NCI-H345 (cell line): ENCODE data around the gene ITPRIP.

Source experiments
- DNase-seq: peaks from one replicate; lab custom pipeline; 2025; lab: John Stamatoyannopoulos, UW

The ITPRIP gene

GRCh38 chr10:104307576-104308438 lies 30.5 kb downstream of the ITPRIP start:
- DNase-seq = no peak

- no peak for DNase-seq
Observed at GRCh38 chr10:104306897-104307296, 31.4 kb downstream of the ITPRIP start.

GRCh38 chr10:104304927-104305326 lies 33.3 kb downstream of the ITPRIP start:
- DNase-seq = no peak

DNA sequence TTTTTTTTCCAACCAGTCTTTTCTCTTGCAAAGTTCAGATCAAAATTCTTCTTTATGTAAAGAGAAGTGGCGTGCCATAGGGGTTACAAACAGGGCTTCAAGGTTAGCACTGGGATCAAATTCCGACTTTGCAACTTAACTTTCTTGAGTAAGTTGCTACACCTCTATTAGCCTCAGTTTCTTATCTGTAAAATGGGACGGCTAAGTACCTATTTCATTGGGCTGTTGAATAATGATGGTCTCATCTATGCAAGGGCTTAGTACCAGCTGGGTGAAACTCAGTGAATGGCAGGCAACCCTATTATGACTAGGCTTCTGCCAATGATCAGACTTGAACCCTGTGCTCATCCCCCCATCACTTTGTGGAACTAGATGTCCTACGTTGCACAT lies 33.9 kb downstream of the ITPRIP start:
- no peak for DNase-seq

- no peak for DNase-seq
Observed at GRCh38 chr10:104303594-104304355, 34.5 kb downstream of the ITPRIP start.

DNA sequence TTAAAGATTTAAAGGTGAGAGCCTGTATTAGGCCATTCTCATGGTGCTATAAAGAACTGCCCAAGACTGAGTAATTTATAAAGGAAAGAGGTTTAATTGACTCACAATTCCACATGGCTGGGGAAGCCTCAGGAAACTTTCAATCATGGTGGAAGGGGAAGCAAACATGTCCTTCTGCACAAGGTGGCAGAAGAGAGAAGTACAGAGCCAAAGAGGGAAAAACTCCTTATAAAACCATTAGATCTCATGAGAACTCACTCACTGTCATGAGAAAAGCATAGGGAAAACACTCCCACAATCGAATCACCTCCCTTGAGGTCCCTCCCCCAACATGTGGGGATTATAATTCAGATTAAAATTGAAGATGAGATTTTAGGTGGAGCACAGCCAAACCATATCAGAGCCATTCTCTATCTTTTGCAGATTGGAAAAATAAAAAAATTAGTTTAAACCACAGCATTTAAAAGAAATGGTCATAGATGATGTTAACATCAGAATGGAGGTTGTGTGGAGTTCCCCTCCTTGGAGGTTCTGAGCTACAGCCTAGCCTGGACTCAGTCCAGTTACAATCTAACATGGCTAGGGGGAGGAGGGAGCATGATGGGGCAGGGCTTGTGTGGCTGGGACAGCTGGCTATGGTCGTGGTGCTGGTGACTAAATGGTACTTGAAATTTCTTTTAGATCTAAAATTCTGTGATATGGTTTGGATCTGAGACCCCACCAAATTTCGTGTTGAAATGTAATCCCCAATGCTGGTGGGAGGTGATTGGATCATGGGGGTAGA lies 36.2 kb downstream of the ITPRIP start:
- no peak for DNase-seq

DNA sequence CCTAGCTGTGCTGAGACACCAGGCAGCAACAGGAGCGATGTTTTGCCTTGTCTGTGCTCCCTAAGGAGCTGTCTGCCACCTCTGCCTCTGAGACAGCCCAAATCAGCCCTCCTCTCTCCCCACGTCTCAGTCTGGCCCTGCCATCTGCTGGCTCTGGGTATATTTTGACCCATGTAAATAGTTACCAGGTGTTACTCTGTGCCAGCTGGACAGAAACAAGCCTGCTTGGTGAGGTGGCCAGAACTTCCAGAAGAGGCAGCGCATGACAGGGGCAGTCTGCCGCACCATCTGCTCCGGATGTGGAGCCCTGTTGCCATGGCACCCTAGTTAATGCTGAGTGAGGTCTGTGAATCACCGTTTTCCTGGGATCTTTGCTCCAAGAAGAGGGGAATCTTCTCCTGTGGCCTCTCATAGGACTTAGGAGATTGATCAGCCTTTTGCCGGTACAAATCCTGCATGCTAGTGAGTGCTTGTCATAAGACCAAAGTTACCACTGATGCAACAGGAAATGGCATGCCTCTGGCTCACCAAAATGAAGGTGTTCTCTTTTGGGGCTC lies 37.5 kb downstream of the ITPRIP start:
- peak; percentile 56 for DNase-seq

DNA sequence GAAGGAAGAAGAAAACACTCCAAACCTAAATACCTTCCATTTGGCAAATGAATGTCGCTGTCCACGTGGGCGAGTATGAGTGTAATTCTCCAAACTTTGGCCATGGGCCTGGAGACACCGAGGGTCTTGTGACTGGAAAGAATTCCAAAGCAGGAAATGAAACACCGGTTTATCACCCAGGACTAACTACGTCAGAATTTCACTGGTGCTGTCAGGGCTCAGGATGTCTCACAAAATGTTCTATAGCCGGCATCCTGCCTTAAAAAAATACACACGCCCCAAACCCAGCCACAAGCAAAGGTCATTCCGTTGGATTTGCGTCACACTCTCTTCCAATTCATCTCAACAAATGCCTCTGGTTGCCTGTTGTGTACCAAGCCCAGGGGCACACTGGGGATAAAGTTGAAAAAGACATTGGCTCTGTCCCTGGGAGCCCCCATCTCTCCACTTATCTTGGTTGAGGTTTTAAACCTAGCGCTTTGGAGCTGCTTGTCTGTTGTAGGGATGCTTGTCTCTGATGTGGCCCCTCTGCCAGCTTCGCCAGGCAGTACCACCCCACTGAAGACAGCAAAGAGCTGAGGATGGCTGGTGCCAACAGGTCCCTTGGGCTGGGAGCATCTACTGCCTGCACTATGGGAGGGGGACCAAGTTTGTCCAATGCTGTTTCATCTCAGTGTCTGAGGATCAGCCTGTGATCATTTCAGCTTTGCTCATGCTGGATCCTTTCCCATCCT lies 38.1 kb downstream of the ITPRIP start:
- no peak for DNase-seq

DNA sequence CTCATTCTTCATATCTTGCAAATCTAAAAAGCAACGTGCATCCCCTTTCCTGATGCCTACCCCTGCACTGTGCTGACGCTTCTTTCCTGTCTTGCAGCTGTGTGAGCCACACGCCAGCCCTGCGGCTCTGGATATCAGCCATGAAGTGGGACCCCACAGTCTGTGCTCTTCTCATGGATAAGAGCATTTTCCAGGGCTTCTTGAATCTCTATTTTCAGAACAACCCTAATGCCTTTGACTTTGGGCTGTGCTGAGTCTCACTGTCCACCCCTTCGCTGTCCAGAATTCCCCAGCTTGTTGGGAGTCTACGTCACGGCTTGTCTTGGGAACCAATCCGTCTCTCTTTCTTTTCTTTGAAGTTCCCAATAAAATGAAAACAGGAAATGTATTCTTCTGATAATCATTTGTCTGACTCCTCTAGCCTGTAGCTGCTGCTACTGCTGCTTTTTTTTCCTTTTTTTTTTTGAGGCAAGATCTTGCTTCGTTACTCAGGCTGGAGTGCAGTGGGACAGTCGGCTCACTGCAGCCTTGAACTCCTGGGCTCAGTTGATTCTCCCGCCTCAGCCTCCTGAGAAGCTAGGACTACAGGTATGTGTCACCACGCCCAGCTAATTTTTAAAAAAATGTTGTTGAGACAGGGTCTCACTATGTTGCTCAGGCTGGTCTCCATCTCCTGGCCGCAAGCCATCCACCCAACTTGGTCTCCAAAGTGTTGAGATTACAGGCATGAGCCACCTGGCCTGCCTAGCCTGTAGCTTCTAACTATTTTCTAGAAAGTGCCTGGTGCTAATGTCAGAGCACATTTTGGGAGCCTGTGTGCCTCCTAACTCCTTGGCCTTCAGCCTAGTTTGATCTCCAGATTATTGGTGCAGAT lies 39.0 kb downstream of the ITPRIP start:
- DNase-seq = no peak

DNA sequence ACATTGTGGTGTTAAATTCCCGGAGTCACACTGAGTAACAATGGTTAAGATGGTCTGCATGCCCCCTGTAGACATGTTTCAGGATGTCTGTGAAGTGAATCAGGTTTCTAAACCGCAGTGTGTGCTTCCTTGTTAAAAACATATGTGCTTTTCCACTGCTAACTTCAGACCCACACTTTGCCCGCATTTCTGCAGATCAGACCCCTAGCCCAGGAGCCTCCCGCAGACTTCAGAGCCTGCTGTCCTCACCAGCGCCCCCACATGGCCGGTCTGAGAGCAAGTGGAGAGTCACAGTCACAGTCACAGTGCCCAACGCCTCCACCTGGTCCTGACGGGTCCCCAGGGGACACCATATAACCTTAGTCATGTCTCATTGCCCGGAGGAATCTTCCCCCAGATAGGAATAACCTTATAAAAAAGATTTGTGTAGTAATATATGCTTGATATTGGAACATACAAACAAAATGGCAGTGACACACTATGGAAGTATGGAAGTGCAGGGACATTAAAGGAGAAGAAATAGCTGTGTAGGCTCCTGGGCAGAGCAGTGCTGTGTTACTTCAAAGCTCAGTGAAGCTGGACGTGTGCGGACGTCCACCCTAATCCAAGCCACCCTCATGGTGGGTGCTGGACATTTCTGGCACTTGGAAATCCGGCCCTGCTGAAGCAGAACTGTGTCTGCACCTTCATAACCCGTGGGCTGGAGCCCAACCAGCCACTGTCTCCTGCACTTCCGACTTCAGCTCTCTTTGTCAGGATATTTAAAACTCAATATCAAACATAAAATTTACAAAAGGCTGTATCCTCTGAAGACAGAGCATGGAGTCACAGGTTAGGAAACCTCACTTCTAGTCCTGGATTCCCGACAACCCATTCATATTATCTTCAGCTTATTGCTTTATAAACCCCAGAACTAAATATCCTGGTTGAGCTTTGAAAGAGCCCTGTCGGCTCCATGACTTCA lies 40.3 kb downstream of the ITPRIP start:
- DNase-seq = no peak

DNA sequence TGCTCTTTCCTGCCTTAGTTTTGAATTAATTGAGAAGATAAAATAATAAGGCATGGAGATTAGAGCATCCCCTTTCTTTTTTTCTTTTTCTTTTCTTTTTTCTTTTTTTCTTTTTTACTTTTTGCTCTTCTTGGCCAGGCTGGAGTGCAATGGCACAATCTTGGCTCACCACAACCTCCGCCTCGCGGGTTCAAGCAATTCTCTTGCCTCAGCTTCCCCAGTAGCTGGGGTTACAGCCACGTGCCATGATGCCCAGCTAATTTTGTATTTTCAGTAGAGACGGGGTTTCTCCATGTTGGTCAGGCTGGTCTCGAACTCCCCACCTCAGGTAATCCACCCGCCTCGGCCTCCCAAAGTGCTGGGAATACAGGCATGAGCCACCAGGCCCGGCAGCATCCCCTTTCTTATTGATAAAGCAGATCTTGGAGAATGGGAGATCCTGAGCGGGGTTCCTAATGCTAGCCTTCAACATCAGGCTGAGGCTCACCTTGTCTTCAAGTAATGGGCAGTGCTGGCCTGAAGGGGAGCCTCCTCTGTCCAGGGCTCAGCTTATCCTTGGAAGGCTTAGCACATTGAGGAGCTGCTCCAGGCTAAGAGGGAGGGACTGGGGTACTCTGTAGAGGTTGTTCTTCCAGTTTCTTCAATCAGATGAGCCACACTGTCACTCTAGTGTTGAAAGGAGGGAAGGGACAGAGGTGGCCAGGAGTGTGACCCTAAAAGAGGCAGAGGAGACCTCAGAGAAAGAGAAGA lies 41.4 kb downstream of the ITPRIP start:
- DNase-seq = no peak

DNA sequence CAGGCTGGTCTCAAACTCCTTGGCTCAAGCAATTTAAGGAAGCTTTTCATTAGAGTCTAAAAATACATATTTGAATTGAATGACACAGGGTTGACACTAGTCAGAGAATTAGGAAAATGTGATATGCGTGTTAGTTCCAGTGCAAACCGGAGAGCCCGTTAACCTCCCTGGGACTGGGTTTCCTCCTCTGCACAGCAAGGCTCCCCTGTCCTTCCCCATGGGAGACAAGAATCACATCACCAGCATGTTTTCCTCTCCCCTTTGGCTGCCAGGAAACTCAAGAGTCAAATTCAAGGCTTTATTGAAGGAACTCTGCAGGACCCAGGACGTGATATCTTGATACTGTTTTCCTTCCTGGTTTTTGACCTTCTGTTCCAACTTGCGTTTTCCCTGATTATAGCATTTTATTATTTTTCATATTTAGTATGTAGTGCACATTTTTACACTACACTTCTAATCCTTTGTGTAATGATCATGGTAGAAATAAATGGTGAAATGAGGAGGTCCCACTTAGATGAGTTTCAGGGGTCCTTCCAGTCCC lies 44.4 kb downstream of the ITPRIP start:
- DNase-seq = no peak

DNA sequence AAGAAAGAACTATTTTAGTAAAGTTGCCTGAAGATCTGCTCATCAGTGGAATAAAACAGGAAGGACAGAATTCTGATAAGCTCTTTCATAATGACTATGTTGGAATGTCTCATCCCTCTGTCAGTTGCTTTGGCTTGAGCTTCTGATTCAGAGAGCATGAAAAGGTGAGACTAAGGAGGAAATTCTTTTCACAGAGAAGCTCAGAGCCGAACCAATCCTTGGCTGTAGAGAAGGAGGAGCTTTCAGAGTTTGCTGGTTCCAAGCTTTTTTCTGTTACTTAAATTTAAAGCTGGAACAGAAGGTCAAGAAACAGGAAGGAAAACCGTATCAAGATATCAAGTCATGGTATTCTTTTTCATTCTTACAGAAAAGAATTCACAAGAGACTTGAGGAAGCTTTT lies 45.3 kb downstream of the ITPRIP start:
- DNase-seq = no peak

DNA sequence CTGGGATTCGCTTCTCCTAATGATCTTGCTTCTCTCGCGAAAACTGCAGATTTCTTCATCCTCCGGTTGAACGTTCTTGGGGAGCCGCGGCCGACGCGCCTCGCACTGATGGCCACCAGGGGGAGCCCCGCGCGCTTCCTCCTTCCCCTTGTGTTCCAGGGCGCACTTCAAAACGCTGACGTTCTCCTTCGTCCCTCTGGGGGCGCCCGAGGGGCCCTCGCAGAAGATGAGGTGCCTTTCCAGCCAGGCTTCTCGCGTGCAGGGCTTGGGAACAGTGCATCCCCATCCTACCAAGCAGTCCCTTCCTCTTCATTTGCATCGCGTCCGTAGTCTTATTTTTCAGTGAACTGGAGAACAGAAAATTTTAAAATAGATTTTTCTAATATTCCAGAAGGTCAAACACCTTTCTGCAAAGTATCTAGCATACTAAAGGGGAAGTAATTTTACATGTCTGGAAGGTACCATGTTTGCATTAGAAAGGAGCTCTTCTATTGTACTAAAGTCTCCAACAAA lies 46.8 kb downstream of the ITPRIP start:
- peak; percentile 85 for DNase-seq

DNA sequence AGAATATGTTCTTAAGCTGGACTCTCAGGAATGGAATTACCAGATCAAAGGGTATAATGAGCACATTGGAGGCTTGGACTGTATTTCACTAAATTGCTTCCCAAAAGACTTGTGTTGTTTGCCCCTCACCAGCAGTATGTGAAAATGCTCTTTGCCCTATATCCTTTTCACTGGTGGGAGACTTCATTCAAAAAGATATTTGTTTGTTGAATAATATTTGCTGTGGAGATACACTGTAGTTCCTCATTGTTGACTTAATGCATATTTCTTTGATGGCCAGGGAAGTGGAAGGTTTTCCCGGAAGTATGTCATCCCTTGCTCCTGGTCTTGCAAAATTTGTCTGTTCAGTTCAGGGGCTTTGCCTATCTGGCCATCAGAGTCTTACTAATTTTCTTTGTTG lies 49.9 kb downstream of the ITPRIP start:
- no peak for DNase-seq

DNA sequence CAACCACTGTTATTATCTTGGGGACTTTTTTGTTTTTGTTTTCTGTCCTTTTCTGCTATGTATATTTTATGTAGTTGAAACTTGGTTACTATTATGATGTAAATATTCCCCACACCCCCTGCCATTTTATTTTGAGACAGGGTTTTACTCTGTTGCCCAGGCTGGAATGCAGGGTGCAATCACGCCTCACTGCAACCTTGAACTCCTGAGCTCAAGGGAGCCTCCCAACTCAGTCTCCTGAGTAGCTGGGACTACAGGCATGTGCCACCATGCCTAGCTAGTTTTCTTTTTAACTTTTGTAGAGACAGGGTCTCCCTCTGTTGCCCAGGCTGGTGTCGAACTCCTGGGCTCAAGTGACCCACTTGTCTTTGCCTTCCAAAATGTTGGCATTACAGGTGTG lies 51.3 kb downstream of the ITPRIP start:
- DNase-seq = no peak

GRCh38 chr10:104284846-104285245 lies 53.4 kb downstream of the ITPRIP start:
- no peak for DNase-seq

DNA sequence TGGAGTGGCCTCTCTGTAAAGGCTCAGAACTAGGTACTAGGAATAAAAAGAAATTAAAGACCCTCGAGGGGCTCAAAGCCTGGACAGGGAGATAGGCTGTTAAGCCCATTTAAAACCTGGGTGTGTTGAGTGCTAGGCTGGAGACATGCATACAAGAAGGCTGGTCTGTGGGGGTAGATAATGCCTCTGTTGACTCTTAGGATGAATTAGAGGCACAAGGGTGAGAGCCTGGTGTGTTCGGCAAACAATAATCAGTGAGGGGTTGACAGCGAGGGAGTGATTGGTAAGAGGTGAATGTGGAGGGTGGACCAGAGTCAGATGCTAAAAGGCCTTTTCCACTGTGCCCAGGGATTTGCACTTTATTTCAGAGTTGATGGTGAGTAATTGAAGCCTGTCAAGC lies 56.6 kb downstream of the ITPRIP start:
- peak; percentile 74 for DNase-seq
